Adipocyte (in vitro differentiated cells): ENCODE results near the gene STAG1.
"Not testable (repeated sequence)": the region's sequence is repeated elsewhere in the genome, so short reads cannot be mapped to it uniquely, and the experiment has no call there.

Source experiments
- DNase-seq: peaks from one replicate; pipeline ENCODE4 v3.0.0-alpha.2; 2015; ENCODE audit warnings: low read depth
- H3K27me3 ChIP-seq: replicated peaks from 2 replicates; pipeline ENCODE4 v1.7.0; 2013; ENCODE audit warnings: mild to moderate bottlenecking, low read length, moderate library complexity; ENCODE audit not compliant: control insufficient read depth, insufficient read depth
- H3K36me3 ChIP-seq: 2 replicates; pipeline ENCODE4 v1.7.0; 2013; ENCODE audit warnings: low read length, mild to moderate bottlenecking, moderate library complexity; ENCODE audit not compliant: control insufficient read depth, insufficient read depth, severe bottlenecking
- H3K4me1 ChIP-seq: 2 replicates; pipeline ENCODE4 v1.7.0; 2013; ENCODE audit warnings: mild to moderate bottlenecking, low read length, moderate library complexity; ENCODE audit not compliant: control insufficient read depth, insufficient read depth
- H3K4me3 ChIP-seq: 2 replicates; pipeline ENCODE4 v1.7.0; 2013; ENCODE audit warnings: mild to moderate bottlenecking, low read length, moderate library complexity
- H3K9ac ChIP-seq: 2 replicates; pipeline ENCODE4 v1.7.0; 2013; ENCODE audit warnings: mild to moderate bottlenecking, low read length, moderate library complexity
- H3K9me3 ChIP-seq: 2 replicates; pipeline ENCODE4 v1.7.0; 2013; ENCODE audit warnings: mild to moderate bottlenecking, low read length, moderate library complexity; ENCODE audit not compliant: control insufficient read depth

Gene STAG1

GRCh38 chr3:136350132-136350531 is 402.0 kb downstream of the STAG1 start:
- peaks cover 15% of the 10 kb centered on the region for H3K36me3 ChIP-seq
- H3K9me3 ChIP-seq: no peaks in the 10 kb centered on the region
- peak overlapping the region; percentile 51 for H3K9ac ChIP-seq
- H3K4me1 ChIP-seq: peaks cover 18% of the 10 kb centered on the region
- peak; percentile 95 for DNase-seq
- H3K27me3 ChIP-seq: no peaks in the 10 kb centered on the region
- H3K4me3 ChIP-seq: peak overlapping the region; percentile 61

- Histone ChIP-seq H3K36me3 (peaks cover 15% of the 10 kb centered on the region), H3K27me3 (no peaks in the 10 kb centered on the region), H3K4me3 (no peak overlapping the region), H3K9ac (no peak overlapping the region), H3K9me3 (no peaks in the 10 kb centered on the region), H3K4me1 (peaks cover 30% of the 10 kb centered on the region)
- DNase-seq: no peak
These were observed 405.7 kb downstream of the STAG1 start for GRCh38 chr3:136346486-136346885.

GRCh38 chr3:136343873-136344555 is 408.2 kb downstream of the STAG1 start:
- H3K27me3 ChIP-seq: no peaks in the 10 kb centered on the region
- H3K9ac ChIP-seq: no peak overlapping the region
- no peaks in the 10 kb centered on the region for H3K9me3 ChIP-seq
- H3K36me3 ChIP-seq: peaks cover 21% of the 10 kb centered on the region
- peak; percentile 94 for DNase-seq
- peaks cover 11% of the 10 kb centered on the region for H3K4me1 ChIP-seq
- H3K4me3 ChIP-seq: no peak overlapping the region

GRCh38 chr3:136343446-136343845 is 408.7 kb downstream of the STAG1 start:
- Histone ChIP-seq H3K9ac (no peak overlapping the region), H3K27me3 (no peaks in the 10 kb centered on the region), H3K4me3 (no peak overlapping the region), H3K36me3 (peaks cover 21% of the 10 kb centered on the region), H3K4me1 (peaks cover 11% of the 10 kb centered on the region), H3K9me3 (no peaks in the 10 kb centered on the region)
- DNase-seq: no peak

- Histone ChIP-seq H3K27me3 (no peaks in the 10 kb centered on the region), H3K4me3 (no peak overlapping the region), H3K9ac (no peak overlapping the region), H3K9me3 (no peaks in the 10 kb centered on the region), H3K4me1 (peaks cover 22% of the 10 kb centered on the region), H3K36me3 (peaks cover 49% of the 10 kb centered on the region)
- peak; percentile 81 for DNase-seq
These were observed 415.7 kb downstream of the STAG1 start for GRCh38 chr3:136336329-136337100.

GRCh38 chr3:136334726-136335125 is 417.5 kb downstream of the STAG1 start:
- not testable (repeated sequence) for H3K9ac ChIP-seq, H3K4me3 ChIP-seq, H3K9me3 ChIP-seq, DNase-seq, H3K27me3 ChIP-seq
- Histone ChIP-seq H3K4me1 (peaks cover 22% of the 10 kb centered on the region), H3K36me3 (peaks cover 42% of the 10 kb centered on the region)

- Histone ChIP-seq H3K9me3 (no peaks in the 10 kb centered on the region), H3K4me1 (peaks cover 22% of the 10 kb centered on the region), H3K27me3 (no peaks in the 10 kb centered on the region), H3K4me3 (no peak overlapping the region), H3K36me3 (peaks cover 47% of the 10 kb centered on the region), H3K9ac (no peak overlapping the region)
- DNase-seq: no peak
These were observed 418.0 kb downstream of the STAG1 start for GRCh38 chr3:136334209-136334608.

GRCh38 chr3:136332776-136333175 is 419.4 kb downstream of the STAG1 start:
- Histone ChIP-seq H3K27me3 (no peaks in the 10 kb centered on the region), H3K4me1 (peaks cover 22% of the 10 kb centered on the region), H3K4me3 (no peak overlapping the region), H3K36me3 (peaks cover 49% of the 10 kb centered on the region), H3K9me3 (no peaks in the 10 kb centered on the region), H3K9ac (no peak overlapping the region)
- peak; percentile 47 for DNase-seq

GRCh38 chr3:136332302-136332701 is 419.9 kb downstream of the STAG1 start:
- H3K9ac ChIP-seq: no peak overlapping the region
- no peaks in the 10 kb centered on the region for H3K9me3 ChIP-seq
- H3K36me3 ChIP-seq: peaks cover 49% of the 10 kb centered on the region
- peaks cover 22% of the 10 kb centered on the region for H3K4me1 ChIP-seq
- no peak for DNase-seq
- H3K4me3 ChIP-seq: no peak overlapping the region
- H3K27me3 ChIP-seq: no peaks in the 10 kb centered on the region

GRCh38 chr3:136330900-136331299 is 421.3 kb downstream of the STAG1 start:
- no peak overlapping the region for H3K4me3 ChIP-seq
- no peak overlapping the region for H3K9ac ChIP-seq
- H3K27me3 ChIP-seq: no peaks in the 10 kb centered on the region
- no peaks in the 10 kb centered on the region for H3K9me3 ChIP-seq
- DNase-seq: no peak
- H3K4me1 ChIP-seq: peaks cover 13% of the 10 kb centered on the region
- peaks cover 53% of the 10 kb centered on the region for H3K36me3 ChIP-seq

GRCh38 chr3:136329593-136329992 is 422.6 kb downstream of the STAG1 start:
- no peak for DNase-seq
- Histone ChIP-seq H3K9me3 (no peaks in the 10 kb centered on the region), H3K4me3 (no peak overlapping the region), H3K9ac (no peak overlapping the region), H3K27me3 (no peaks in the 10 kb centered on the region), H3K36me3 (peaks cover 53% of the 10 kb centered on the region), H3K4me1 (peaks cover 8% of the 10 kb centered on the region)
